ENCODE measurements around the gene TRABD. TPM values are rescaled to one million over a fixed set of nuclear protein-coding genes. Genes with fewer than 3 reads are reported as not detected.

TRABD gene
- total RNA-seq, 1 donor from 2014 or later: 96.8 TPM

- peak overlapping the region; percentile 87 for H3K4me3 Mint-ChIP-seq
- peak overlapping the region; percentile 98 for H3K27ac Mint-ChIP-seq
- H3K9me3 Mint-ChIP-seq: no peaks in the 10 kb centered on the region
- intact Hi-C loops (cut with micrococcal nuclease): loop anchor here (1.0 to 5.0 kb wide), 7 partner anchors 10 to 338 kb away; partner anchors contain the start of genes PPP6R2 and ZBED4
- H3K4me1 Mint-ChIP-seq (ENCODE audit: low read depth): peaks cover 32% of the 10 kb centered on the region
- peak; percentile 81 for DNase-seq (ENCODE audit: low spot score)
- H3K27me3 Mint-ChIP-seq (ENCODE audit: insufficient read depth): no peaks in the 10 kb centered on the region
- peaks cover 8% of the 10 kb centered on the region for H3K36me3 Mint-ChIP-seq (ENCODE audit: low read depth)
These were observed 4.6 kb downstream of the TRABD start for GRCh38 chr22:50190182-50190940.

- Mint-ChIP-seq H3K36me3 (ENCODE audit: low read depth) (peaks cover 8% of the 10 kb centered on the region), H3K4me3 (peak overlapping the region; percentile 87), H3K27ac (peak overlapping the region; percentile 98), H3K4me1 (ENCODE audit: low read depth) (peaks cover 32% of the 10 kb centered on the region), H3K9me3 (no peaks in the 10 kb centered on the region), H3K27me3 (ENCODE audit: insufficient read depth) (no peaks in the 10 kb centered on the region)
- intact Hi-C loops (cut with micrococcal nuclease): loop anchor here (1.0 to 5.0 kb wide), 7 partner anchors 9 to 339 kb away; partner anchors contain the start of genes PPP6R2 and ZBED4
- DNase-seq (ENCODE audit: low spot score): peak; percentile 63
These were observed 5.4 kb downstream of the TRABD start for GRCh38 chr22:50190941-50191741.

- Mint-ChIP-seq H3K36me3 (ENCODE audit: low read depth) (peaks cover 8% of the 10 kb centered on the region), H3K4me3 (peak overlapping the region; percentile 87), H3K27me3 (ENCODE audit: insufficient read depth) (no peaks in the 10 kb centered on the region), H3K4me1 (ENCODE audit: low read depth) (peaks cover 32% of the 10 kb centered on the region), H3K27ac (peak overlapping the region; percentile 98), H3K9me3 (no peaks in the 10 kb centered on the region)
- DNase-seq (ENCODE audit: low spot score): no peak
- intact Hi-C loops (cut with micrococcal nuclease): loop anchor here (5.0 kb wide), 4 partner anchors 150 to 340 kb away; partner anchors contain the start of genes PPP6R2 and ZBED4
These were observed 6.9 kb downstream of the TRABD start for GRCh38 chr22:50192436-50193204.

GRCh38 chr22:50193621-50194020, 7.9 kb downstream of the TRABD start:
- H3K36me3 Mint-ChIP-seq (ENCODE audit: low read depth): peaks cover 10% of the 10 kb centered on the region

GRCh38 chr22:50194037-50194805, 8.5 kb downstream of the TRABD start:
- H3K4me3 Mint-ChIP-seq: no peak overlapping the region
- no peak for DNase-seq (ENCODE audit: low spot score)
- intact Hi-C loops (cut with micrococcal nuclease): loop anchor here (5.0 kb wide), 4 partner anchors 148 to 342 kb away; partner anchors contain the start of genes PPP6R2 and ZBED4
- no peaks in the 10 kb centered on the region for H3K27me3 Mint-ChIP-seq (ENCODE audit: insufficient read depth)
- peaks cover 10% of the 10 kb centered on the region for H3K36me3 Mint-ChIP-seq (ENCODE audit: low read depth)
- H3K9me3 Mint-ChIP-seq: no peaks in the 10 kb centered on the region
- no peak overlapping the region for H3K27ac Mint-ChIP-seq
- peaks cover 26% of the 10 kb centered on the region for H3K4me1 Mint-ChIP-seq (ENCODE audit: low read depth)

More at GRCh38 chr22:50193621-50194020, 7.9 kb downstream of the TRABD start:
- Mint-ChIP-seq H3K27ac (no peak overlapping the region), H3K9me3 (no peaks in the 10 kb centered on the region), H3K4me1 (ENCODE audit: low read depth) (peaks cover 29% of the 10 kb centered on the region), H3K27me3 (ENCODE audit: insufficient read depth) (no peaks in the 10 kb centered on the region), H3K4me3 (no peak overlapping the region)
- intact Hi-C loops (cut with micrococcal nuclease): loop anchor here (5.0 kb wide), 4 partner anchors 149 to 341 kb away; partner anchors contain the start of genes PPP6R2 and ZBED4
- DNase-seq (ENCODE audit: low spot score): no peak

- intact Hi-C loops (cut with micrococcal nuclease): no loop called here
- Mint-ChIP-seq H3K36me3 (ENCODE audit: low read depth) (peaks cover 9% of the 10 kb centered on the region), H3K9me3 (no peaks in the 10 kb centered on the region), H3K4me3 (no peak overlapping the region), H3K27ac (no peak overlapping the region), H3K27me3 (ENCODE audit: insufficient read depth) (no peaks in the 10 kb centered on the region), H3K4me1 (ENCODE audit: low read depth) (peaks cover 19% of the 10 kb centered on the region)
- DNase-seq (ENCODE audit: low spot score): no peak
These were observed 10.5 kb downstream of the TRABD start for GRCh38 chr22:50196256-50196655.

GRCh38 chr22:50197000-50197800, 11.5 kb downstream of the TRABD start:
- Mint-ChIP-seq H3K27ac (no peak overlapping the region), H3K27me3 (ENCODE audit: insufficient read depth) (no peaks in the 10 kb centered on the region), H3K4me3 (no peak overlapping the region), H3K4me1 (ENCODE audit: low read depth) (peaks cover 14% of the 10 kb centered on the region), H3K9me3 (no peaks in the 10 kb centered on the region), H3K36me3 (ENCODE audit: low read depth) (peaks cover 5% of the 10 kb centered on the region)
- no peak for DNase-seq (ENCODE audit: low spot score)
- intact Hi-C loops (cut with micrococcal nuclease): no loop called here

- Mint-ChIP-seq H3K27ac (no peak overlapping the region), H3K36me3 (ENCODE audit: low read depth) (peaks cover 4% of the 10 kb centered on the region), H3K4me3 (peak overlapping the region; percentile 54), H3K27me3 (ENCODE audit: insufficient read depth) (no peaks in the 10 kb centered on the region), H3K9me3 (no peaks in the 10 kb centered on the region), H3K4me1 (ENCODE audit: low read depth) (peaks cover 14% of the 10 kb centered on the region)
- no peak for DNase-seq (ENCODE audit: low spot score)
- intact Hi-C loops (cut with micrococcal nuclease): no loop called here
These were observed 12.3 kb downstream of the TRABD start for GRCh38 chr22:50197856-50198623.

- no peak overlapping the region for H3K27ac Mint-ChIP-seq
- peaks cover 8% of the 10 kb centered on the region for H3K36me3 Mint-ChIP-seq (ENCODE audit: low read depth)
- H3K4me1 Mint-ChIP-seq (ENCODE audit: low read depth): peaks cover 14% of the 10 kb centered on the region
- no peak for DNase-seq (ENCODE audit: low spot score)
- no peak overlapping the region for H3K4me3 Mint-ChIP-seq
- H3K9me3 Mint-ChIP-seq: no peaks in the 10 kb centered on the region
- intact Hi-C loops (cut with micrococcal nuclease): no loop called here
- H3K27me3 Mint-ChIP-seq (ENCODE audit: insufficient read depth): no peaks in the 10 kb centered on the region
These were observed 12.9 kb downstream of the TRABD start for GRCh38 chr22:50198624-50199017.

GRCh38 chr22:50199251-50199721, 13.6 kb downstream of the TRABD start:
- Mint-ChIP-seq H3K27ac (peak overlapping the region; percentile 52), H3K27me3 (ENCODE audit: insufficient read depth) (no peaks in the 10 kb centered on the region), H3K36me3 (ENCODE audit: low read depth) (peaks cover 13% of the 10 kb centered on the region), H3K4me1 (ENCODE audit: low read depth) (peaks cover 19% of the 10 kb centered on the region), H3K9me3 (no peaks in the 10 kb centered on the region), H3K4me3 (peak overlapping the region; percentile 74)
- intact Hi-C loops (cut with micrococcal nuclease): no loop called here
- no peak for DNase-seq (ENCODE audit: low spot score)
